Urinary bladder (tissue), 4 donors: ENCODE data around the gene DLK2. TPM values are rescaled to one million over a fixed set of nuclear protein-coding genes. Genes with fewer than 3 reads are reported as not detected.

ENCODE experiments used
- DNase-seq: peaks from one replicate; pipeline ENCODE4 v3.0.0-alpha.2; 2015; ENCODE audit errors: extremely low spot score
- H3K27ac ChIP-seq: one replicate; pipeline ENCODE4 v1.5.1; 2013; ENCODE audit warnings: low read depth, mild to moderate bottlenecking, moderate library complexity
- H3K36me3 ChIP-seq: one replicate; pipeline ENCODE4 v1.6.1; 2013; ENCODE audit warnings: mild to moderate bottlenecking, moderate library complexity; ENCODE audit not compliant: insufficient read depth
- H3K4me1 ChIP-seq: one replicate; pipeline ENCODE4 v1.6.1; 2013; ENCODE audit warnings: mild to moderate bottlenecking, moderate library complexity; ENCODE audit not compliant: insufficient read depth
- H3K4me3 ChIP-seq: one replicate; pipeline ENCODE4 v1.5.1; 2013; ENCODE audit warnings: low read depth, low read length
- WGBS: extraction: QIAGEN DNeasy Blood & Tissue Kit; methylation state at CpG from one replicate; pipeline ENCODE4 v1.1.7; 2013; 5-methylcytosine and 5-hydroxymethylcytosine counted together
- polyA plus RNA-seq: library from polyadenylated mRNA; stranded (reverse); fragments of 200-250 nt; gene quantifications from one replicate; pipeline ENCODE4 v1.2.3, GENCODE V29; 2013
- total RNA-seq: library from RNA; depleted of rRNA; stranded (reverse); fragments of >200 nt; gene quantifications from one replicate; pipeline ENCODE4 v1.2.3, GENCODE V29; 2014
- donor health status: healthy with polysubstance abuse.
- donor health status: healthy.

Gene DLK2
- total and polyA plus RNA-seq, 2 donors: 0.67 to 2.0 TPM

GRCh38 chr6:43493230-43493629 lies 37.9 kb upstream of the DLK2 start:
- 89% methylated on average over 2 of the region's 2 CpGs for WGBS
- no peak overlapping the region for H3K27ac ChIP-seq
- no peak for DNase-seq
- peaks cover 4% of the 10 kb centered on the region for H3K4me1 ChIP-seq
- no peaks in the 10 kb centered on the region for H3K36me3 ChIP-seq
- no peak overlapping the region for H3K4me3 ChIP-seq

GRCh38 chr6:43492673-43493072 lies 37.3 kb upstream of the DLK2 start:
- 39% methylated on average over 3 of the region's 3 CpGs for WGBS
- DNase-seq: no peak
- Histone ChIP-seq H3K36me3 (no peaks in the 10 kb centered on the region), H3K27ac (no peak overlapping the region), H3K4me3 (no peak overlapping the region), H3K4me1 (peaks cover 4% of the 10 kb centered on the region)

- no peak for DNase-seq
- WGBS: 23% methylated on average over 10 of the region's 10 CpGs
- peaks cover 4% of the 10 kb centered on the region for H3K4me1 ChIP-seq
- no peaks in the 10 kb centered on the region for H3K36me3 ChIP-seq
- no peak overlapping the region for H3K27ac ChIP-seq
- no peak overlapping the region for H3K4me3 ChIP-seq
Observed at GRCh38 chr6:43491750-43492661, 36.7 kb upstream of the DLK2 start.

- H3K36me3 ChIP-seq: no peaks in the 10 kb centered on the region
- peaks cover 4% of the 10 kb centered on the region for H3K4me1 ChIP-seq
- no peak for DNase-seq
- H3K27ac ChIP-seq: no peak overlapping the region
- 72% methylated on average over 6 of the region's 6 CpGs for WGBS
- no peak overlapping the region for H3K4me3 ChIP-seq
Observed at GRCh38 chr6:43490523-43490939, 35.2 kb upstream of the DLK2 start.

GRCh38 chr6:43489277-43490072 lies 34.1 kb upstream of the DLK2 start:
- H3K4me3 ChIP-seq: no peak overlapping the region
- no peak for DNase-seq
- H3K36me3 ChIP-seq: no peaks in the 10 kb centered on the region
- H3K27ac ChIP-seq: no peak overlapping the region
- WGBS: 74% methylated on average over 12 of the region's 12 CpGs
- peaks cover 4% of the 10 kb centered on the region for H3K4me1 ChIP-seq

- DNase-seq: no peak
- Histone ChIP-seq H3K4me1 (peaks cover 4% of the 10 kb centered on the region), H3K4me3 (no peak overlapping the region), H3K36me3 (no peaks in the 10 kb centered on the region), H3K27ac (no peak overlapping the region)
- 62% methylated on average over 4 of the region's 4 CpGs for WGBS
Observed at GRCh38 chr6:43488667-43489276, 33.4 kb upstream of the DLK2 start.

- Histone ChIP-seq H3K4me1 (no peaks in the 10 kb centered on the region), H3K27ac (no peak overlapping the region), H3K4me3 (no peak overlapping the region), H3K36me3 (no peaks in the 10 kb centered on the region)
- no peak for DNase-seq
- 68% methylated on average over 11 of the region's 11 CpGs for WGBS
Observed at GRCh38 chr6:43481591-43482236, 26.4 kb upstream of the DLK2 start.

- WGBS: 85% methylated on average over 2 of the region's 2 CpGs
- DNase-seq: no peak
- Histone ChIP-seq H3K27ac (no peak overlapping the region), H3K4me3 (no peak overlapping the region), H3K36me3 (no peaks in the 10 kb centered on the region), H3K4me1 (no peaks in the 10 kb centered on the region)
Observed at GRCh38 chr6:43481075-43481474, 25.7 kb upstream of the DLK2 start.

- WGBS: 20% methylated on average over 3 of the region's 3 CpGs
- peak overlapping the region; percentile 93 for H3K4me3 ChIP-seq
- H3K36me3 ChIP-seq: no peaks in the 10 kb centered on the region
- DNase-seq: no peak
- H3K27ac ChIP-seq: peak overlapping the region; percentile 61
- H3K4me1 ChIP-seq: no peaks in the 10 kb centered on the region
Observed at GRCh38 chr6:43478008-43478372, 22.6 kb upstream of the DLK2 start.

GRCh38 chr6:43477235-43478007 lies 22.1 kb upstream of the DLK2 start, which contains the start of gene TJAP1:
Gene TJAP1 (plus strand): TSS chr6:43477570. CDS start chr6:43499002, 21,432 bp downstream.
- Histone ChIP-seq H3K36me3 (no peaks in the 10 kb centered on the region), H3K27ac (peak within 1 kb of the TSS; percentile 61), H3K4me1 (no peaks in the 10 kb centered on the region), H3K4me3 (peak within 1 kb of the TSS; percentile 93)
- 1% methylated on average over 34 of the region's 34 CpGs for WGBS
- peak; percentile 75 for DNase-seq

GRCh38 chr6:43476746-43477145 lies 21.4 kb upstream of the DLK2 start:
- Histone ChIP-seq H3K27ac (no peak overlapping the region), H3K4me3 (peak overlapping the region; percentile 93), H3K4me1 (no peaks in the 10 kb centered on the region), H3K36me3 (no peaks in the 10 kb centered on the region)
- no peak for DNase-seq
- WGBS: 27% methylated on average over 2 of the region's 2 CpGs

GRCh38 chr6:43475516-43475915 lies 20.2 kb upstream of the DLK2 start:
- Histone ChIP-seq H3K4me3 (no peak overlapping the region), H3K4me1 (no peaks in the 10 kb centered on the region), H3K27ac (no peak overlapping the region), H3K36me3 (no peaks in the 10 kb centered on the region)
- WGBS: 79% methylated on average over 6 of the region's 6 CpGs
- no peak for DNase-seq
